MM.1S (cell line): Measurements from ENCODE around the gene TRAPPC10.

ENCODE experiments used
- CTCF ChIP-seq: fragments of 300-600 bp; sonication (generic); IDR thresholded peaks from 2 replicates; pipeline ENCODE4 v1.5.1; 2016; ENCODE audit warnings: antibody characterized with exemption, low read length, mixed read lengths
- EZH2 ChIP-seq: fragments of 300-600 bp; sonication (generic); optimal IDR thresholded peaks from 2 replicates; pipeline ENCODE3; 2017; ENCODE audit warnings: low read depth, mild to moderate bottlenecking, antibody characterized with exemption, low read length, mixed read lengths
- EZH2phosphoT487 ChIP-seq: fragments of 300-600 bp; sonication (generic); IDR thresholded peaks from 2 replicates; pipeline ENCODE4 v1.6.1; 2018; ENCODE audit warnings: antibody characterized with exemption, low read length

GRCh38 chr21:43965911-43966585, 46.1 kb upstream of the TRAPPC10 start:
- TF ChIP-seq CTCF (no peak), EZH2 (no peak), EZH2phosphoT487 (no peak)
